ENCODE results near the gene WDR86.

The WDR86 gene

GRCh38 chr7:151437159-151437553 is 27.3 kb upstream of the WDR86 start:
- no peak for DNase-seq

GRCh38 chr7:151436446-151437158 is 26.8 kb upstream of the WDR86 start:
- H4K8ac ChIP-seq (ENCODE audit: low read length) = no peak overlapping the region
- H2BK5ac ChIP-seq (ENCODE audit: low read depth, low read length, poor library complexity, severe bottlenecking) = no peak overlapping the region
- peak overlapping the region; percentile 40 for H3K9ac ChIP-seq (ENCODE audit: low read length)
- H3K79me1 ChIP-seq (replicated peaks; ENCODE audit: low read length, poor library complexity, severe bottlenecking) = no peaks in the 10 kb centered on the region
- DNase-seq = no peak
- no peaks in the 10 kb centered on the region for H3K36me3 ChIP-seq (ENCODE audit: control insufficient read depth in 1 of 2, insufficient read depth in 2 of 2, low read depth in 1 of 2, low read length in 2 of 2)
- H3K4ac ChIP-seq (ENCODE audit: low read depth in 1 of 2, low read length in 2 of 2) = no peak overlapping the region
- no peak overlapping the region for H3K14ac ChIP-seq (ENCODE audit: low read length in 2 of 2)
- H3K23ac ChIP-seq (ENCODE audit: low read length in 2 of 2) = no peak overlapping the region
- no peak overlapping the region for H4K91ac ChIP-seq (ENCODE audit: low read length)
- no peak overlapping the region for H2BK120ac ChIP-seq (ENCODE audit: low read depth, low read length)
- H3K27ac ChIP-seq (ENCODE audit: low read length, poor library complexity, severe bottlenecking) = no peak overlapping the region
- H3K9me3 ChIP-seq (ENCODE audit: control insufficient read depth, low read length) = no peaks in the 10 kb centered on the region
- no peak overlapping the region for H2BK15ac ChIP-seq (ENCODE audit: low read depth, poor library complexity, severe bottlenecking)
- peaks cover 5 to 40% of the 10 kb centered on the region in 2 experiments for H3K27me3 ChIP-seq (ENCODE audit: control insufficient read depth in 1 of 2, insufficient read depth in 1 of 2, low read length in 2 of 2)
- no peak overlapping the region for H3K4me2 ChIP-seq (ENCODE audit: low read length, poor library complexity, severe bottlenecking)
- H3K18ac ChIP-seq (ENCODE audit: low read depth in 1 of 2, low read length in 2 of 2) = no peak overlapping the region
- no peak overlapping the region for H2BK12ac ChIP-seq (ENCODE audit: low read length in 2 of 2)
- H3K4me3 ChIP-seq (ENCODE audit: insufficient read depth in 1 of 2, low read depth in 1 of 2, low read length in 2 of 2) = no peak overlapping the region
- no peak overlapping the region for H2AK5ac ChIP-seq (ENCODE audit: low read length, severe bottlenecking)
- H3K4me1 ChIP-seq (ENCODE audit: control insufficient read depth, insufficient read depth, low read depth, low read length) = peaks cover 22% of the 10 kb centered on the region
- WGBS = 76% methylated on average over 9 of the region's 9 CpGs
- H2AFZ ChIP-seq (ENCODE audit: low read depth, low read length) = no peak overlapping the region

More at GRCh38 chr7:151437159-151437553, 27.3 kb upstream of the WDR86 start:
- H3K4ac ChIP-seq (ENCODE audit: low read depth in 1 of 2, low read length in 2 of 2) = no peak overlapping the region
- no peak overlapping the region for H2AK5ac ChIP-seq (ENCODE audit: low read length, severe bottlenecking)
- no peaks in the 10 kb centered on the region for H3K79me1 ChIP-seq (replicated peaks; ENCODE audit: low read length, poor library complexity, severe bottlenecking)
- H3K23ac ChIP-seq (ENCODE audit: low read length in 2 of 2) = no peak overlapping the region
- no peak overlapping the region for H2BK120ac ChIP-seq (ENCODE audit: low read depth, low read length)
- H2BK12ac ChIP-seq (ENCODE audit: low read length in 2 of 2) = no peak overlapping the region
- peaks cover 22% of the 10 kb centered on the region for H3K4me1 ChIP-seq (ENCODE audit: control insufficient read depth, insufficient read depth, low read depth, low read length)
- no peak overlapping the region for H4K8ac ChIP-seq (ENCODE audit: low read length)
- H2BK5ac ChIP-seq (ENCODE audit: low read depth, low read length, poor library complexity, severe bottlenecking) = no peak overlapping the region
- H3K36me3 ChIP-seq (ENCODE audit: control insufficient read depth in 1 of 2, insufficient read depth in 2 of 2, low read depth in 1 of 2, low read length in 2 of 2) = no peaks in the 10 kb centered on the region
- H3K4me2 ChIP-seq (ENCODE audit: low read length, poor library complexity, severe bottlenecking) = no peak overlapping the region
- no peak overlapping the region for H3K18ac ChIP-seq (ENCODE audit: low read depth in 1 of 2, low read length in 2 of 2)
- H3K27ac ChIP-seq (ENCODE audit: low read length, poor library complexity, severe bottlenecking) = no peak overlapping the region
- H2BK15ac ChIP-seq (ENCODE audit: low read depth, poor library complexity, severe bottlenecking) = no peak overlapping the region
- WGBS = 86% methylated on average over 13 of the region's 13 CpGs
- H4K91ac ChIP-seq (ENCODE audit: low read length) = no peak overlapping the region
- H3K9me3 ChIP-seq (ENCODE audit: control insufficient read depth, low read length) = no peaks in the 10 kb centered on the region
- no peak overlapping the region for H3K4me3 ChIP-seq (ENCODE audit: insufficient read depth in 1 of 2, low read depth in 1 of 2, low read length in 2 of 2)
- H3K27me3 ChIP-seq (ENCODE audit: control insufficient read depth in 1 of 2, insufficient read depth in 1 of 2, low read length in 2 of 2) = peaks cover 5 to 40% of the 10 kb centered on the region in 2 experiments
- H2AFZ ChIP-seq (ENCODE audit: low read depth, low read length) = no peak overlapping the region
- H3K9ac ChIP-seq (ENCODE audit: low read length) = peak overlapping the region; percentile 40
- no peak overlapping the region for H3K14ac ChIP-seq (ENCODE audit: low read length in 2 of 2)

GRCh38 chr7:151435971-151436370 is 26.1 kb upstream of the WDR86 start:
- 96% methylated on average over 10 of the region's 15 CpGs for WGBS
- Histone ChIP-seq H2BK12ac (ENCODE audit: low read length in 2 of 2) (no peak overlapping the region), H2BK15ac (ENCODE audit: low read depth, poor library complexity, severe bottlenecking) (no peak overlapping the region), H3K23ac (ENCODE audit: low read length in 2 of 2) (no peak overlapping the region), H3K27ac (ENCODE audit: low read length, poor library complexity, severe bottlenecking) (no peak overlapping the region), H3K27me3 (ENCODE audit: control insufficient read depth in 1 of 2, insufficient read depth in 1 of 2, low read length in 2 of 2) (peaks cover 5 to 40% of the 10 kb centered on the region in 2 experiments), H3K36me3 (ENCODE audit: control insufficient read depth in 1 of 2, insufficient read depth in 2 of 2, low read depth in 1 of 2, low read length in 2 of 2) (no peaks in the 10 kb centered on the region), H3K79me1 (replicated peaks; ENCODE audit: low read length, poor library complexity, severe bottlenecking) (no peaks in the 10 kb centered on the region), H4K8ac (ENCODE audit: low read length) (no peak overlapping the region), H4K91ac (ENCODE audit: low read length) (no peak overlapping the region), H3K14ac (ENCODE audit: low read length in 2 of 2) (no peak overlapping the region), H2BK5ac (ENCODE audit: low read depth, low read length, poor library complexity, severe bottlenecking) (no peak overlapping the region), H3K9ac (ENCODE audit: low read length) (peak overlapping the region; percentile 40), H3K9me3 (ENCODE audit: control insufficient read depth, low read length) (no peaks in the 10 kb centered on the region), H3K4me3 (ENCODE audit: insufficient read depth in 1 of 2, low read depth in 1 of 2, low read length in 2 of 2) (peak overlapping the region in 1 of 2 experiments; percentile 17), H3K4ac (ENCODE audit: low read depth in 1 of 2, low read length in 2 of 2) (no peak overlapping the region), H3K18ac (ENCODE audit: low read depth in 1 of 2, low read length in 2 of 2) (no peak overlapping the region), H2AFZ (ENCODE audit: low read depth, low read length) (no peak overlapping the region), H3K4me1 (ENCODE audit: control insufficient read depth, insufficient read depth, low read depth, low read length) (peaks cover 21% of the 10 kb centered on the region), H2BK120ac (ENCODE audit: low read depth, low read length) (no peak overlapping the region), H2AK5ac (ENCODE audit: low read length, severe bottlenecking) (no peak overlapping the region), H3K4me2 (ENCODE audit: low read length, poor library complexity, severe bottlenecking) (no peak overlapping the region)
- DNase-seq = no peak

GRCh38 chr7:151435103-151435916 is 25.5 kb upstream of the WDR86 start:
- 93% methylated on average over 20 of the region's 20 CpGs for WGBS
- no peaks in the 10 kb centered on the region for H3K79me1 ChIP-seq (replicated peaks; ENCODE audit: low read length, poor library complexity, severe bottlenecking)
- peaks cover 5 to 35% of the 10 kb centered on the region in 2 experiments for H3K27me3 ChIP-seq (ENCODE audit: control insufficient read depth in 1 of 2, insufficient read depth in 1 of 2, low read length in 2 of 2)
- H4K8ac ChIP-seq (ENCODE audit: low read length) = no peak overlapping the region
- H2BK12ac ChIP-seq (ENCODE audit: low read length in 2 of 2) = no peak overlapping the region
- H3K4ac ChIP-seq (ENCODE audit: low read depth in 1 of 2, low read length in 2 of 2) = no peak overlapping the region
- no peak overlapping the region for H2BK120ac ChIP-seq (ENCODE audit: low read depth, low read length)
- no peak overlapping the region for H3K4me2 ChIP-seq (ENCODE audit: low read length, poor library complexity, severe bottlenecking)
- DNase-seq = no peak
- no peak overlapping the region for H3K23ac ChIP-seq (ENCODE audit: low read length in 2 of 2)
- no peaks in the 10 kb centered on the region for H3K9me3 ChIP-seq (ENCODE audit: control insufficient read depth, low read length)
- no peak overlapping the region for H2AK5ac ChIP-seq (ENCODE audit: low read length, severe bottlenecking)
- no peak overlapping the region for H3K4me3 ChIP-seq (ENCODE audit: insufficient read depth in 1 of 2, low read depth in 1 of 2, low read length in 2 of 2)
- no peak overlapping the region for H2BK15ac ChIP-seq (ENCODE audit: low read depth, poor library complexity, severe bottlenecking)
- H3K36me3 ChIP-seq (ENCODE audit: control insufficient read depth in 1 of 2, insufficient read depth in 2 of 2, low read depth in 1 of 2, low read length in 2 of 2) = no peaks in the 10 kb centered on the region
- no peak overlapping the region for H2AFZ ChIP-seq (ENCODE audit: low read depth, low read length)
- H3K9ac ChIP-seq (ENCODE audit: low read length) = no peak overlapping the region
- no peak overlapping the region for H3K14ac ChIP-seq (ENCODE audit: low read length in 2 of 2)
- H3K4me1 ChIP-seq (ENCODE audit: control insufficient read depth, insufficient read depth, low read depth, low read length) = peaks cover 16% of the 10 kb centered on the region
- H4K91ac ChIP-seq (ENCODE audit: low read length) = peak overlapping the region; percentile 41
- H3K18ac ChIP-seq (ENCODE audit: low read depth in 1 of 2, low read length in 2 of 2) = no peak overlapping the region
- no peak overlapping the region for H2BK5ac ChIP-seq (ENCODE audit: low read depth, low read length, poor library complexity, severe bottlenecking)
- no peak overlapping the region for H3K27ac ChIP-seq (ENCODE audit: low read length, poor library complexity, severe bottlenecking)

Measured in mesenchymal stem cell (in vitro differentiated cells and primary cell).